WERI-Rb-1 (cell line): ENCODE results near the gene GJC2.

ENCODE experiments used
- DNase-seq: peaks from one replicate; pipeline ENCODE4 v3.0.0-alpha.2; 2020
- H3K27ac ChIP-seq: fragments of 250-450 bp; sonication (Bioruptor Pico); 2 replicates; pipeline ENCODE4 v1.5.1; 2020; ENCODE audit warnings: mild to moderate bottlenecking, moderate library complexity
- H3K27me3 ChIP-seq: fragments of 250-450 bp; sonication (Bioruptor Pico); 2 replicates; pipeline ENCODE4 v1.5.1; 2021; ENCODE audit warnings: mild to moderate bottlenecking, low read depth, moderate library complexity; ENCODE audit not compliant: insufficient read depth, severe bottlenecking
- H3K36me3 ChIP-seq: fragments of 250-450 bp; sonication (Bioruptor Pico); 2 replicates; pipeline ENCODE4 v1.5.1; 2020; ENCODE audit warnings: mild to moderate bottlenecking, moderate library complexity
- H3K4me3 ChIP-seq: 2 replicates; pipeline ENCODE4 v1.5.1; 2011; ENCODE audit warnings: low read depth, mild to moderate bottlenecking, control low read depth, low read length
- H3K9me3 ChIP-seq: fragments of 250-450 bp; sonication (Bioruptor Pico); 2 replicates; pipeline ENCODE4 v1.5.1; 2021; ENCODE audit warnings: mild to moderate bottlenecking, moderate library complexity; ENCODE audit not compliant: severe bottlenecking
- TF ChIP-seq, protein P1 (sequence below): IDR thresholded peaks from 2 replicates; pipeline ENCODE4 v1.5.1; 2011; ENCODE audit warnings: low read depth, mild to moderate bottlenecking, control low read depth, inconsistent platforms, low read length

The GJC2 gene

DNA sequence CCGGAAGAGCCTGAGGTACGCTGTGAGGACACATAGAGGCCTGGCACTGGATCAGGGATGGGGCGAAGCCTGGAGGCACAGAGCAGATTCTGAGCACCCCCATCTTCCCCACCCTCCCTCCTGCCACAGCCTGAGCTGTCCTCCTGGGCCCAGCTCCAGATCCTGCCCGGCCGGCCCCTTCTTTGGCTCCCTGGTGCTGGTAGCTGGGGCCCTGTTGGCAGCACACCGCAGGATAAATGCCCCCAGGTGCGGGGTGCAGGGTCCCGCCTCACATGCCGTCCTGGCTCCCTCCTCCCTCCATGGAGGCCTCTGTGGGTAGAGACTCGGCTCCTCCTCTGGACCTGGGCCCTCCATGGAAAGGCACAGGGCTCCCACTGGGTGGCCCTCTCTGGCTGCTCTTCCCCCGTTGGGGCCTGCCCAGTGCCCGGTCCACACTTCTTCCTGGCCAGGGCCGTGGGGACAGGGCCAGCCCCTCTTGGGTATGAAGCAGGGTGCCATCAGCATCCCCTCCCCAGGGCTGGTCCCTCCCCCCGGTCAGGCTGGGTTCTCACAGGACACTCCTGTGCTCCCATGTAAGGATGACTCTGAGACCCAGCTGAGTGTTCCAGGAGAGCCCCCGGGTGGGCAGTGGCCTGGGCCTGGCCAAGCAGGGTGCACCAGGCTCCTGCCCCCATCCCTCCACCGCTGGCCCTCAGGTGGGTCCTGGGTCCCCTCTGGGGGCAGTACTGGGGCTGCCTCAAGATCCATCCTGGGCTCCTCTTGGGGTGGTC, 57.0 kb downstream of the GJC2 start:
- Histone ChIP-seq H3K9me3 (no peaks in the 10 kb centered on the region), H3K36me3 (no peaks in the 10 kb centered on the region), H3K27ac (no peak overlapping the region), H3K4me3 (no peak overlapping the region), H3K27me3 (no peaks in the 10 kb centered on the region)
- TF ChIP-seq, protein P1, sequence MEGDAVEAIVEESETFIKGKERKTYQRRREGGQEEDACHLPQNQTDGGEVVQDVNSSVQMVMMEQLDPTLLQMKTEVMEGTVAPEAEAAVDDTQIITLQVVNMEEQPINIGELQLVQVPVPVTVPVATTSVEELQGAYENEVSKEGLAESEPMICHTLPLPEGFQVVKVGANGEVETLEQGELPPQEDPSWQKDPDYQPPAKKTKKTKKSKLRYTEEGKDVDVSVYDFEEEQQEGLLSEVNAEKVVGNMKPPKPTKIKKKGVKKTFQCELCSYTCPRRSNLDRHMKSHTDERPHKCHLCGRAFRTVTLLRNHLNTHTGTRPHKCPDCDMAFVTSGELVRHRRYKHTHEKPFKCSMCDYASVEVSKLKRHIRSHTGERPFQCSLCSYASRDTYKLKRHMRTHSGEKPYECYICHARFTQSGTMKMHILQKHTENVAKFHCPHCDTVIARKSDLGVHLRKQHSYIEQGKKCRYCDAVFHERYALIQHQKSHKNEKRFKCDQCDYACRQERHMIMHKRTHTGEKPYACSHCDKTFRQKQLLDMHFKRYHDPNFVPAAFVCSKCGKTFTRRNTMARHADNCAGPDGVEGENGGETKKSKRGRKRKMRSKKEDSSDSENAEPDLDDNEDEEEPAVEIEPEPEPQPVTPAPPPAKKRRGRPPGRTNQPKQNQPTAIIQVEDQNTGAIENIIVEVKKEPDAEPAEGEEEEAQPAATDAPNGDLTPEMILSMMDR = no peak
- DNase-seq = no peak

DNA sequence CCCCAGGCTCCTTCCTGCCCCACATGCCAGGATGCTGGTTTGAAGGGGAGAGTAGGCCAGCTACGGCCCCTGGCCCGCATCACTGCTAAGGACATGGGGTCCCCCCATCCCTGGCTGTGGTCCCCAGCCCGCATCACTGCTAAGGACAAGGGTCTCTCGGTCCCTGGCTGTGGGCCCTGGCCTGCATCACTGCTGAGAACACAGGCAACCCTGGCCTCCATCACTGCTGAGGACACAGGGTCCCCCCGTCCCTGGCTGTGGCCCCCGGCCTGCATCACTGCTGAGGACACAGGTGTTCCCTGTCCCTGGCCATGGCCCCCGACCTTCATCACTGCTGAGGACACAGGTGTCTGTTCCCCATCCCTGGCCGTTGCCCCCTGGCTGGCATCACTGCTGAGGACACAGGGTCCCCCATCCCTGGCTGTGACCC, 57.7 kb downstream of the GJC2 start:
- TF ChIP-seq, protein P1 = no peak
- Histone ChIP-seq H3K36me3 (no peaks in the 10 kb centered on the region), H3K27me3 (no peaks in the 10 kb centered on the region), H3K9me3 (no peaks in the 10 kb centered on the region), H3K4me3 (no peak overlapping the region), H3K27ac (no peak overlapping the region)
- DNase-seq = no peak

DNA sequence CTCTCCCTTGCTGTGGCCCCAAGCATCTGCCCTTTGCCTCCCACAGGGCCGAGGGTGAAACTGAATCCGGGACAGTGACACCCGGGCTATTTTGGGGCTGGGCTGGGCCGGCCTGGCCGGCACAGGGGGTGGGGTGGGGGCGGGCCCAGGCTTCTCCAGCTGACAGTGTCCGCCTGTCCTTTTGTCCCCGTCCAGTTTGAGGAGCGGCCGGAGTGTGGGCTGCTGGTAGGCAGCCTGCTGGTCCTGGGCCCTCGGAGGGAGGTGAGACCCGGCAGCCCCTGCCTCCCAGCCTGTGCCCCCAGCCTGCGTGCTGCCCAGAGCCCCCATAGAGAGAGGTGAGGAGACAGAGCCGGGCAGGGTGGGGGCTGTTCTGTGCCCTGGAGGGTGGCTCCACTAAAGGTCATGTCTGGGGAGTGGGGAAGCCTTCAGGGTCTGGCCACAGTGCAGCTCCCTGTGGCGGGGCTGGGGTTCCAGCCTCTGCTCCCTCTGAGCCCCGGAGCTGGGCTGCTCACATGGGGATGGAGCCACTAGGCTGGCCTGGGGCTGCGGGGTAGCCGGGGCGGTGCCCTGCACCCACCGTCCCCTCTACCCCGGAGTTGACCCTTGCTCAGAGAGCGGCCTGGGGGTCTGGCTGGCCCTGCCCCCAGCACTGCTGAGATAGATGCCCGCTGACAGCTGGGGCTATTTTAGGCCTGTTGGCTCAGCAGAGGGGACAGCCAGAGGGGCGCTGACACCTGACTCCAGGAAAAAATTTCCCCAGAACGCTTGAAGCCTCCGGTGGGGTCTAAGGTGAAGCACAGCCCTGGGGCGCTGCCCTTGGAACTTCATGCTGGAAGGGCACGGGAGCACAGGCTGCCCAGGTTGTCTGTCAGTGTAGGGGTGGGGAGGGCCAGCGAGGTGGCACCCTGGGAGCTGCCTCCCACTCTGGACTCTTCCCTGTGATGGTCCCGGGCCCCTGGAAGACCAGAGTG, 58.4 kb downstream of the GJC2 start, which contains the start of gene OBSCN:
TSS of gene OBSCN (plus strand) at position 194 of the 971 bp plus-strand sequence. CDS start 3,740 bp downstream, outside the sequence.
- no peak for DNase-seq
- Histone ChIP-seq H3K36me3 (no peaks in the 10 kb centered on the region), H3K4me3 (no peak within 1 kb of the TSS), H3K9me3 (no peaks in the 10 kb centered on the region), H3K27me3 (no peaks in the 10 kb centered on the region), H3K27ac (no peak within 1 kb of the TSS)
- TF ChIP-seq, protein P1 = no peak

DNA sequence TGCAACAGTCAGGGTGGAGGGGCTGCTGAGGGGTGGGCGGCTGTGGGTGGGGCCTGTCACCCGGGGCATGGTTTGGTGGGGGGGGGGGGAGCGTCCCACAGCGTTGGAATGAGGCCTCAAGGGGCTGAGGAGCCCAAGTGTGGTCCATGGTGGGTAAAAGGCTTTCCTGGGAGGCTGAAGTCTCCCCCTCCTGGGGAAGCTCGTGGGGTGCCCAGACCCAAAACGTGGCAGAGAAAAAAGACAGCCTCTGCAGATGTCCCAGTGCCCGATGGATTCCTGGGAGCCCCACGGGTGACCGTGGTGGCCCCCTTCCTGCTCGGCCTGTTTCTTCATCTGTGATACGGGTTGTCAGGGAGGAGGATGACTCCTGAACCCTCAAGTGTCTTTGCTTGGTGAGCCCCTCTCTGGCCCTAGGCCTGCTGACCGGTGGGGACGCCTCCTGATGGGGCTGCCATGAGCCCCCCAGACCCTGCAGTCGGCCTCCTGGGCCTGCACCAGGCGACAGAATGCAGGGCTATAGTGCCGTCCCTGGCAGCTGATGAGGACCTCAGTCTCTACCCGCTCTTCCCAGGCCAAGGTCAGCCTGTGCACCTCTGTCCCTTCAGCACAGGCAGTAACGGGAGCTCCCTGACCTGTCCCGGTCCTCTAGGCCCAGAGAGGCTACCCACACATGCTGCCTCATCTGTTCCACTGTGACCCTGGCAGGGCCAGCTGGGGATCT, 59.3 kb downstream of the GJC2 start:
- Histone ChIP-seq H3K27ac (no peak overlapping the region; the same call in 1 of the 2 replicates), H3K4me3 (no peak overlapping the region), H3K27me3 (no peaks in the 10 kb centered on the region), H3K36me3 (no peaks in the 10 kb centered on the region), H3K9me3 (no peaks in the 10 kb centered on the region)
- DNase-seq = no peak
- TF ChIP-seq, protein P1 = no peak
